ENCODE measurements around the gene BICDL2. TPM values are rescaled to one million over a fixed set of nuclear protein-coding genes. Genes with fewer than 3 reads are reported as not detected.

BICDL2 gene
- total RNA-seq, 4 donors from 2014 or later = 0.31 to 3.1 (median 0.31) TPM; not detected in 1

GRCh38 chr16:3049921-3050481 lies 13.3 kb upstream of the BICDL2 start:
- peaks cover 73% of the 10 kb centered on the region for H3K27me3 ChIP-seq
- H3K36me3 ChIP-seq = no peaks in the 10 kb centered on the region
- ATAC-seq = no peak
- H3K9me3 ChIP-seq = no peaks in the 10 kb centered on the region
- no peak overlapping the region for H3K27ac ChIP-seq
- no peak overlapping the region for H3K4me3 ChIP-seq
- 76 to 94% methylated on average over 3 to 5 of the region's 26 CpGs for WGBS, 2 donors (ENCODE audit: low coverage in 1 of 2)
- peaks cover 0 to 24% (median 18%) of the 10 kb centered on the region in 3 donors for H3K4me1 ChIP-seq
- TF ChIP-seq CTCF (IDR thresholded peaks at IDR 0.05) (no peak), POLR2AphosphoS5 (IDR thresholded peaks at IDR 0.05) (no peak), EP300 (IDR thresholded peaks at IDR 0.05) (no peak), POLR2A (IDR thresholded peaks at IDR 0.05) (no peak)

DNA sequence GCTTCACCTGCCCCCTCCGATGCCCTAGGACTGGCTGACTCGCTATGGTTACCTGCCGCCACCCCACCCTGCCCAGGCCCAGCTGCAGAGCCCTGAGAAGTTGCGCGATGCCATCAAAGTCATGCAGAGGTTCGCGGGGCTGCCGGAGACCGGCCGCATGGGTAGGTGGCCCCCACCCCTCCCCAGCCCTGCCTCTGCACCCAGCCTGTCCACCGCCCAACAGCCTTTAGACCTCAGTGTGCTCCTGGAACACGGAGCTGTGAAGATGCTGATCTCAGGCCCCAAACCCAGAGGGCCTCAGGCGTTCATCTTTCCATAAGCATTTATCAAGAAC lies 10.6 kb upstream of the BICDL2 start:
- Histone ChIP-seq H3K9me3 (no peaks in the 10 kb centered on the region), H3K27ac (no peak overlapping the region), H3K27me3 (peaks cover 99% of the 10 kb centered on the region), H3K36me3 (no peaks in the 10 kb centered on the region), H3K4me1 (peaks cover 0 to 27% (median 18%) of the 10 kb centered on the region in 3 donors), H3K4me3 (no peak overlapping the region)
- no peak for ATAC-seq
- WGBS, 2 donors (ENCODE audit: low coverage in 1 of 2) = 40% methylated on average over 1 of the region's 13 CpGs; no CpG with 5 or more reads in 1 of the 2 donors
- TF ChIP-seq CTCF (IDR thresholded peaks at IDR 0.05) (no peak), EP300 (IDR thresholded peaks at IDR 0.05) (no peak), POLR2AphosphoS5 (IDR thresholded peaks at IDR 0.05) (no peak), POLR2A (IDR thresholded peaks at IDR 0.05) (no peak)

DNA sequence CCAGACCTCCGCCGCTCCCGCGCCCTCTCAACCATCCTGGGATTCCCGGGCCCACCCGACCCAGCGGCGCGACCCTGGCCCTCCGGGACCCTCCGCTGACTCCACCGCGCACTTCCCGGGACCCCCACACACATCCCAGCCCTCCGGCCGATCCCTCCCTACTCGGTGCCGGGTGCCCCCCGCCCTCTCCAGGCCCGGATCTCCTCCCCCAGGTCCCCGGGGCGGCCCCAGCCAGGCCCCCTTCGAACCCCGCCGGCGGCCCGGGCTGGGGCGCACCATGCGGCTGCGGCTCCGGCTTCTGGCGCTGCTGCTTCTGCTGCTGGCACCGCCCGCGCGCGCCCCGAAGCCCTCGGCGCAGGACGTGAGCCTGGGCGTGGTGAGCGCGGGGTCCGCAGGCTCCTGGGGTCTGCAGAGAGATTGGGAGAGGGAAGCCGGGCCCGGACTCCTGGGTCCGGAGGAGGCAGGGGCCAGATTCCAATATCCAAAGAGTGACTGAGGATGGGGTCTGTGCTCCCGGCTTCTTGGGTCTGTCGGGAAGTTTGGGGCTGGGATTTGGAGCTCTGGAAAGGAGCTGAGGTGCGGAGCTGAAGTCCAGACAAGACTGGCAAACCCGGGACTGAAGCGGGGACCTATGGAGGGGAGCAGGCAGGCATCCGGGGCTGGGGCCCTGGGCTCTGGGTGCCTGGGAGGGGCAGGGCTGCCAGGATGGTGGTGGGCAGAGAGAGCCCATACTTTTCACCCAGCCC lies 10.1 kb upstream of the BICDL2 start:
- H3K4me1 ChIP-seq = peaks cover 0 to 27% (median 18%) of the 10 kb centered on the region in 3 donors
- no peaks in the 10 kb centered on the region for H3K9me3 ChIP-seq
- 0% methylated on average over 1 of the region's 54 CpGs for WGBS, 2 donors (ENCODE audit: low coverage in 1 of 2)
- H3K4me3 ChIP-seq = peak overlapping the region in 1 of 2 donors; percentile 51
- TF ChIP-seq POLR2A (IDR thresholded peaks at IDR 0.05) (no peak), POLR2AphosphoS5 (IDR thresholded peaks at IDR 0.05) (no peak), EP300 (IDR thresholded peaks at IDR 0.05) (no peak), CTCF (IDR thresholded peaks at IDR 0.05) (no peak)
- no peaks in the 10 kb centered on the region for H3K36me3 ChIP-seq
- ATAC-seq = no peak
- H3K27me3 ChIP-seq = peaks cover 98% of the 10 kb centered on the region
- H3K27ac ChIP-seq = no peak overlapping the region

DNA sequence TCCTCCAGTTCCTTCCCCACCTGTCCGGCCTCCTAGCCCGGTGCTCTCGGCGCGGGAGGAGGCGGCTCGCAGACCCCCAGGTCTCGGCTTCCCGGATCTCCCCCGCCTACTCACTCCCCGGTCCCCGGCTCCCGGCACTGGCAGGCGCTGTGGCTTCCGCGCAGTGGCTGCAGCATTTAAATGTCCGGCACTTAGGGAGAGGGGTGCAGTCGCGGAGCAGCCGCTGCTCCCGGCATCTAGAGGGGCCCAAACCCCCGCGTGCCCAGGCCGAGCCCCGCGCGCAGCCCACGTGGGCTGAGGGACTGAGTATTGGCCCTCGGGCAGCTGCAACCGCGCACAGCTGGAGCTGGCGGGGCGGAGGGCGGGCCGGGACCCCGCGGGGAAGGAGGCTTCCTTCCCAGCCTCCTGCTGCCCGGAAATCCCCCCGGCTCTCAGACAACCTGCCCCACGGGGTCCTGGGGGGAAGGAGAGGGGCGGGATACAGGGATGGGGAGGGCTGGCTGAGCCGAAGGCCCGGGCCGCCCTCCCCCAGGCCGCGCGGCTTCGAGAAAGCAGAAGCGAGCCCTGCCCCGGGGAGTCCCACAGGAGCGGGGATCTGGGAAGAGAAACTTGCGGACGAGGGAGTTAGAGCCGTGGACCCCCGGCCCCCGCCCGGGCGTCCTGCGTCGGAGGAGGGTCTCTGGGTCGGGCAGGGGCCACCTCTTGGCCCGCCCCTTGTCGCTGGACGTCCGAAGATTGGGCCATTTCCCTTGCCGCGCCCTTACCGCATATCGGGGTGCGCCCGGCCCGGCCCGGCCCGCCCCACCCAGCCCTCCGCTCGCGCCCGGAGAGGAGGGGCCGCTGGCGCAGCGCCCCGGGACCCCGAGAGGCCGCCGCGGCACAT lies 9.3 kb upstream of the BICDL2 start, which contains the start of gene MMP25:
Gene MMP25 (plus strand): TSS at position 804 of the 883 bp plus-strand sequence. CDS start 357 bp downstream, outside the sequence.
- 0% methylated on average over 1 to 2 of the region's 86 CpGs for WGBS, 2 donors (ENCODE audit: low coverage in 1 of 2)
- Histone ChIP-seq H3K36me3 (no peaks in the 10 kb centered on the region), H3K27ac (peak within 1 kb of the TSS in 1 of 4 donors; percentile 27), H3K9me3 (no peaks in the 10 kb centered on the region), H3K4me3 (peak within 1 kb of the TSS; percentile 1 to 51), H3K4me1 (peaks cover 0 to 27% (median 18%) of the 10 kb centered on the region in 3 donors), H3K27me3 (peaks cover 98% of the 10 kb centered on the region)
- ATAC-seq = peak; percentile 42
- no peak for TF ChIP-seq CTCF (IDR thresholded peaks at IDR 0.05)
- TF ChIP-seq POLR2A (IDR thresholded peaks at IDR 0.05) = no peak
- no peak for TF ChIP-seq EP300 (IDR thresholded peaks at IDR 0.05)
- TF ChIP-seq POLR2AphosphoS5 (IDR thresholded peaks at IDR 0.05) = no peak

Measured in gastroesophageal sphincter (tissue), 4 donors.